H1 (cell line): Measurements from ENCODE around the gene TET2. TPM values are rescaled to one million over a fixed set of nuclear protein-coding genes. Genes with fewer than 3 reads are reported as not detected.

Experiments used
- CTCF ChIA-PET: fragments of 300-600 bp; sonication (Branson Sonifier 250); formaldehyde crosslinking; loops from one replicate; lab custom pipeline; 2021; ENCODE audit not compliant: partially characterized antibody; lab: Charles Lee
- POLR2A ChIA-PET: fragments of 300-600 bp; sonication (Branson Sonifier 250); formaldehyde crosslinking; loops from one replicate; lab custom pipeline; 2021; ENCODE audit warnings: inconsistent platforms; ENCODE audit not compliant: partially characterized antibody; lab: Charles Lee
- DNase-seq, 2 experiments: peaks; one replicate each; pipeline versions ENCODE4 v3.0.0 to v3.0.0-alpha.2; 2010 to 2022; ENCODE audit warnings: low spot score in 2 of 2, low read depth in 1 of 2, mixed read lengths in 1 of 2
- FAIRE-seq: peaks from 2 replicates; lab custom pipeline; 2011; peaks lifted over from hg19 to GRCh38; lab: Jason Lieb, UNC
- H2AFZ ChIP-seq: 2 replicates; pipeline ENCODE4 v1.8.1; 2012; ENCODE audit warnings: low read length, inconsistent platforms
- H2AK5ac ChIP-seq: 2 replicates; pipeline ENCODE4 v1.6.1; 2013; ENCODE audit warnings: low read depth, low read length
- H2BK120ac ChIP-seq: replicated peaks from 2 replicates; pipeline ENCODE3; 2013; ENCODE audit warnings: low read depth, low read length, inconsistent platforms
- H2BK12ac ChIP-seq: 2 replicates; pipeline ENCODE4 v1.6.1; 2013; ENCODE audit warnings: low read depth, low read length
- H2BK15ac ChIP-seq: 2 replicates; pipeline ENCODE4 v1.6.1; 2013; ENCODE audit warnings: low read length
- H2BK20ac ChIP-seq: 2 replicates; pipeline ENCODE4 v1.6.1; 2013; ENCODE audit warnings: low read length
- H2BK5ac ChIP-seq: 2 replicates; pipeline ENCODE4 v1.6.1; 2013; ENCODE audit warnings: low read depth, low read length
- H3K14ac ChIP-seq: 2 replicates; pipeline ENCODE4 v1.6.1; 2013; ENCODE audit warnings: inconsistent platforms; ENCODE audit not compliant: insufficient read length
- H3K18ac ChIP-seq: 2 replicates; pipeline ENCODE4 v1.6.1; 2013; ENCODE audit warnings: low read length; ENCODE audit errors: extremely low read depth
- H3K23ac ChIP-seq: 2 replicates; pipeline ENCODE4 v1.6.1; 2013; ENCODE audit warnings: inconsistent platforms; ENCODE audit not compliant: insufficient read length
- H3K23me2 ChIP-seq: 2 replicates; pipeline ENCODE4 v1.6.1; 2013; ENCODE audit warnings: low read depth, low read length
- H3K27ac ChIP-seq: 2 replicates; pipeline ENCODE4 v1.6.1; 2011; ENCODE audit warnings: low read depth, low read length, inconsistent platforms
- H3K27me3 ChIP-seq, 4 experiments: replicated peaks in 1 of 4; 1 replicate in 1 of 4; 2 replicates in 3 of 4; pipeline versions ENCODE4 v1.6.1 to v1.8.1; 2011 to 2013; ENCODE audit warnings: low read length in 3 of 4, mild to moderate bottlenecking in 3 of 4, inconsistent platforms in 2 of 4, mixed read lengths in 2 of 4, moderate library complexity in 1 of 4; ENCODE audit not compliant: control insufficient read depth in 3 of 4, insufficient read depth in 3 of 4; ENCODE audit errors: extremely low read depth in 1 of 4
- H3K36me3 ChIP-seq, 4 experiments: 2 replicates each; pipeline versions ENCODE4 v1.6.1 to v1.8.1; 2011 to 2013; ENCODE audit warnings: mild to moderate bottlenecking in 4 of 4, low read length in 3 of 4, moderate library complexity in 2 of 4, control low read depth in 1 of 4, inconsistent platforms in 1 of 4; ENCODE audit not compliant: insufficient read depth in 4 of 4, control insufficient read depth in 2 of 4
- H3K4ac ChIP-seq: replicated peaks from 2 replicates; pipeline ENCODE3; 2013; ENCODE audit warnings: low read length, low read depth, mixed read lengths, inconsistent platforms; ENCODE audit not compliant: insufficient read length
- H3K4me1 ChIP-seq, 4 experiments: replicated peaks in 1 of 4; 1 replicate in 1 of 4; 2 replicates in 3 of 4; pipeline versions ENCODE4 v1.6.1 to v1.8.1; 2011 to 2013; ENCODE audit warnings: low read length in 3 of 4, inconsistent platforms in 2 of 4, mixed read lengths in 1 of 4; ENCODE audit not compliant: insufficient read depth in 4 of 4, control insufficient read depth in 3 of 4
- H3K4me2 ChIP-seq, 2 experiments: 2 replicates each; pipeline versions ENCODE4 v1.6.1 to v1.8.1; 2011 to 2013; ENCODE audit warnings: low read depth in 2 of 2, low read length in 2 of 2, control low read depth in 1 of 2, inconsistent platforms in 1 of 2, mild to moderate bottlenecking in 1 of 2; ENCODE audit not compliant: insufficient read depth in 1 of 2
- H3K4me3 ChIP-seq, 4 experiments: fragments of 200-600, 300-600 bp in 1 of 4; sonication (generic), shearing (Covaris generic), sonication (Bioruptor Twin) in 1 of 4; 2 replicates each; pipeline versions ENCODE4 v1.5.1 to v1.8.1; 2011 to 2016; ENCODE audit warnings: low read length in 4 of 4, low read depth in 3 of 4, control low read depth in 2 of 4, inconsistent platforms in 2 of 4, mild to moderate bottlenecking in 2 of 4, mixed read lengths in 1 of 4, moderate library complexity in 1 of 4; ENCODE audit not compliant: insufficient read depth in 2 of 4; ENCODE audit errors: extremely low read depth in 1 of 4
- H3K56ac ChIP-seq: replicated peaks from 2 replicates; pipeline ENCODE3; 2013; ENCODE audit warnings: low read depth, mild to moderate bottlenecking, mixed read lengths, low read length, inconsistent platforms; ENCODE audit not compliant: insufficient read length
- H3K79me1 ChIP-seq: 2 replicates; pipeline ENCODE4 v1.6.1; 2013; ENCODE audit warnings: low read depth, low read length, control low read depth
- H3K79me2 ChIP-seq, 2 experiments: 2 replicates each; pipeline versions ENCODE4 v1.6.1 to v1.8.1; 2012 to 2013; ENCODE audit warnings: low read length in 2 of 2, mild to moderate bottlenecking in 2 of 2, inconsistent platforms in 1 of 2; ENCODE audit not compliant: insufficient read depth in 2 of 2, control insufficient read depth in 1 of 2
- H3K9ac ChIP-seq, 4 experiments: replicated peaks in 1 of 4; 1 replicate in 1 of 4; 2 replicates in 3 of 4; pipeline versions ENCODE4 v1.6.1 to v1.8.1; 2011 to 2013; ENCODE audit warnings: low read depth in 3 of 4, low read length in 3 of 4, control low read depth in 2 of 4, mild to moderate bottlenecking in 2 of 4, moderate library complexity in 2 of 4, inconsistent platforms in 1 of 4; ENCODE audit errors: extremely low read depth in 1 of 4
- H3K9me3 ChIP-seq, 2 experiments: 2 replicates each; pipeline versions ENCODE4 v1.6.1 to v1.8.1; 2012 to 2013; ENCODE audit warnings: mild to moderate bottlenecking in 2 of 2, moderate library complexity in 2 of 2, control low read depth in 1 of 2, inconsistent platforms in 1 of 2, low read depth in 1 of 2, low read length in 1 of 2, mixed read lengths in 1 of 2; ENCODE audit not compliant: insufficient read depth in 2 of 2
- H4K20me1 ChIP-seq, 2 experiments: replicated peaks in 1 of 2; 2 replicates each; pipeline versions ENCODE3 to v1.8.1; 2011 to 2013; ENCODE audit warnings: inconsistent platforms in 2 of 2, low read length in 2 of 2, mild to moderate bottlenecking in 1 of 2; ENCODE audit not compliant: insufficient read depth in 2 of 2, control insufficient read depth in 1 of 2
- H4K5ac ChIP-seq: 2 replicates; pipeline ENCODE4 v1.6.1; 2013; ENCODE audit warnings: low read length, low read depth, mixed read lengths, inconsistent platforms; ENCODE audit not compliant: insufficient read length
- H4K8ac ChIP-seq: 2 replicates; pipeline ENCODE4 v1.8.0; 2013; ENCODE audit warnings: mild to moderate bottlenecking, moderate library complexity, low read length, inconsistent platforms; ENCODE audit not compliant: insufficient read depth; ENCODE audit errors: extremely low read depth
- H4K91ac ChIP-seq: replicated peaks from 2 replicates; pipeline ENCODE3; 2013; ENCODE audit warnings: low read length, mixed read lengths, inconsistent platforms; ENCODE audit not compliant: insufficient read length
- ASH2L ChIP-seq: fragments of 200-600, 300-600 bp; sonication (generic); IDR thresholded peaks from one replicate; pipeline ENCODE4 v1.7.1; 2017; ENCODE audit warnings: low read length
- BCL11A ChIP-seq, 2 experiments: IDR thresholded peaks; one replicate each; pipeline ENCODE4 v1.6.1; 2011; ENCODE audit warnings: low read depth in 2 of 2, low read length in 2 of 2, mild to moderate bottlenecking in 2 of 2
- GTF2F1 ChIP-seq: IDR thresholded peaks from 2 replicates; pipeline ENCODE4 v1.6.1; 2012; ENCODE audit warnings: low read depth, low read length, improper control_type of control experiment, borderline replicate concordance
- KDM5A ChIP-seq: fragments of 200-600 bp; IDR thresholded peaks from 2 replicates; pipeline ENCODE4 v1.7.1; 2012; ENCODE audit warnings: mild to moderate bottlenecking, low read length, inconsistent platforms, mixed read lengths
- RAD21 ChIP-seq, 2 experiments: IDR thresholded peaks in 1 of 2; conservative IDR thresholded peaks in 1 of 2; 2 replicates each; pipeline ENCODE4 v1.6.1; 2011; ENCODE audit warnings: low read depth in 2 of 2, low read length in 2 of 2, improper control_type of control experiment in 1 of 2, inconsistent platforms in 1 of 2, mild to moderate bottlenecking in 1 of 2, moderate library complexity in 1 of 2
- SAP30 ChIP-seq: fragments of 300-600 bp; sonication (generic); IDR thresholded peaks from 2 replicates; pipeline ENCODE4 v1.7.1; 2012; ENCODE audit warnings: low read length, moderate library complexity, mild to moderate bottlenecking, inconsistent platforms; ENCODE audit not compliant: insufficient read depth, insufficient replicate concordance
- SIRT6 ChIP-seq: IDR thresholded peaks from one replicate; pipeline ENCODE4 v1.7.1; 2012; ENCODE audit warnings: low read length, inconsistent platforms
- TAF1 ChIP-seq: IDR thresholded peaks from 2 replicates; pipeline ENCODE4 v1.6.1; 2011; ENCODE audit warnings: mild to moderate bottlenecking, low read depth, low read length
- YY1 ChIP-seq: IDR thresholded peaks from 2 replicates; pipeline ENCODE4 v1.6.1; 2011; ENCODE audit warnings: low read depth, mild to moderate bottlenecking, low read length
- polyA plus RNA-seq, 7 experiments: library from polyadenylated mRNA; depleted of rRNA in 3 of 7; stranded (reverse) in 5 of 7; unstranded in 2 of 7; fragments of >200 nt in 5 of 7; fragments of 200-250 nt in 2 of 7; gene quantifications; 1 replicate in 5 of 7; 2 replicates in 1 of 7; 4 replicates in 1 of 7; pipeline versions ENCODE4 v1.2.1 to v1.2.3, GENCODE V29; 2011 to 2013; ENCODE audit warnings: missing spikeins in 2 of 7, mixed read lengths in 2 of 7
- total RNA-seq: library from RNA; stranded (reverse); fragmentation: NEBNext Ultra II Directional; extraction: Animal tissue kit (Norgen Biotek cat#: 25700); gene quantifications from 2 replicates; pipeline ENCODE4 v1.2.1, GENCODE V29; 2021

The TET2 gene
- total and polyA plus RNA-seq, 2 of the 8 experiments (the other 6 are each of a cell fraction or from before 2014, with no cell fraction given): 1.0 to 2.6 TPM

DNA sequence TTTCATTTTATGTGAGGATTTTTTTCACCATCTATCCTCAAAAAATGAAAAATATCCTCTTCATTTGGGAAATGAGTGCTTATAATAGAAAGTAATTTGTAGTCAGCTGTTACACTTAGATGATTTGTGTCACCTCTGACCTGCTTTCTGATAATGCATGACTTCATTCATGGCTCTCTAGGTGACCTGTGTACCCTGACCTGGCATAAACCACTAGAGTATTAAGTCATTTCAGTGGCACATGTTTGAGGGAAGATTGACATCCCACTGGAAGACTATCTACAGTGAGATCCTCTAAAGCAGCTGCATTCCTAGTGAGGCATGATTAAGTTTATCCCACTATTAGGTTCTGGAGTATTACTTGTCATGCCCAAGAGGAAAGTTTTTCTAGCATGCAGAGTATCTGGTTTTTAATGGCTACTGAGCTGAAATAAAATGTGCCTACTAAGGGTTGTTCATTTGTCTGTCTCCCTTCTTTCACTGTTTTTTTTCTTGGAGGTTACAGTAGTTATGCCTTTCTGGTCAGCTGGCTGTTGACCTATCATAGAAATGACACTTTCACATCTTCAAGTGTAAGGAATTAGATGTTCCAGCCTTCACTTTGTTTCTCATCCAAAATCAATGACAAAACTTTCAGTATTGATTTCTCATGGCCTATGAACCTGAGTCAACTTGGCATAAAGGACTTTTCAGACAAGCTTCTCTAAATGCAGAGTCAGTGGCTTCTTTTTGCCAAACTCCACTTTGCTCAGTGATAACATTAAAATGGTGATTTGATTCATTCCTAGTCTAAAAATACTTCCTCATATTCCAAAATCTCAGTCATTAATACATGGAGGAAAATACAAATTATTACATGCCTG, 33.1 kb downstream of the TET2 start:
- Histone ChIP-seq H3K4ac (no peak overlapping the region), H3K79me2 (no peaks in the 10 kb centered on the region), H3K36me3 (no peaks in the 10 kb centered on the region), H3K14ac (no peak overlapping the region), H3K23ac (no peak overlapping the region), H2AK5ac (no peak overlapping the region), H3K4me2 (no peak overlapping the region), H3K9ac (no peak overlapping the region), H4K91ac (no peak overlapping the region), H3K79me1 (no peaks in the 10 kb centered on the region), H3K18ac (no peak overlapping the region), H2BK12ac (no peak overlapping the region), H2AFZ (no peak overlapping the region), H2BK5ac (no peak overlapping the region), H2BK120ac (no peak overlapping the region), H3K4me1 (no peaks in the 10 kb centered on the region), H4K8ac (no peak overlapping the region), H3K23me2 (no peaks in the 10 kb centered on the region), H3K9me3 (no peaks in the 10 kb centered on the region), H4K5ac (no peak overlapping the region), H2BK15ac (no peak overlapping the region), H3K27ac (no peak overlapping the region), H3K4me3 (no peak overlapping the region), H4K20me1 (no peaks in the 10 kb centered on the region), H3K56ac (no peak overlapping the region), H2BK20ac (no peak overlapping the region), H3K27me3 (no peaks in the 10 kb centered on the region)
- FAIRE-seq (no peak), DNase-seq (no peak)
- ChIA-PET POLR2A (no interaction called here), CTCF (interaction anchor here (0.6 to 1.6 kb wide), 3 partner anchors 16 to 1171 kb away, joined by 3 to 5 read pairs (median 3); no protein-coding TSS in a partner anchor)
- TF ChIP-seq ASH2L (no peak), SIRT6 (no peak), YY1 (no peak), SAP30 (no peak), KDM5A (no peak), RAD21 (IDR thresholded peaks at IDR 0.05 in 1 of 2, conservative IDR thresholded peaks at IDR 0.05 in 1 of 2; ENCODE audit: low read depth in 2 of 2, low read length in 2 of 2) (no peak), TAF1 (no peak), BCL11A (IDR thresholded peaks at IDR 0.05; ENCODE audit: low read depth in 2 of 2, low read length in 2 of 2) (no peak), GTF2F1 (no peak)
- TF ChIP-seq, all 59 proteins: peak for 0
